ENCODE measurements around the gene CYP1B1.
"Not testable (repeated sequence)": the region's sequence is repeated elsewhere in the genome, so short reads cannot be mapped to it uniquely, and the experiment has no call there.

The CYP1B1 gene

DNA sequence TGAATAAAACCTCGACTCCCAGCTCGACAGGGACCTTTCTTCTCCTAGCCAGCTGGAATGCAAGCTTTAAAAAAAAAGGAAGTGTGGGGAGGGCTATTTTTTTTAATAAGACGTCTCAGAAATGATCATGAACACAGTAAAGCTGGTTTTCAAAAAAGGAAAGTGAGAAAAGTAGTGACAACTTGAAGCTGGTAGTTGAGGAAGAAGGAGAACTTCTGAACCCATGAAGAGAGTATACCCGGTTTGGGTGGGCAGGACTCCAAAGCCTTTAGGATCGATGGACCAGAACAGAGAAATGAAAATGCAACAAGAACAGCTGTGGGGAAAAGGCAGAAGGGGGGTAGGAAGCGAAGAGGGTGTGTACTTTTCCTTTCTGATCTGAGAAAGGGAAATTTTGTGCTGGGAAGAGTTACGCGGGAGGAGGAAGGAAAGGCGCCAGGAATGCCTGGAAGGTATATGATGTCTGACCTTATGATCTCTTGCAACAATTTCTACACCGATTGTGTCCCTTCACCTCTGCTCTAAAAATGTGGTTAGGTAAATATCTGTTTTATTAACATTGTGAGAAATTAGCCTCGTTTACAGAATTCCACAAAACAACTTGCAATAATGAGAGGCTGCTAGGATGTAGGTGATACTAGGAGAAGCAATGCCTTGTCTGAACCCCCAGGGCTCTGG, 22.6 kb upstream of the CYP1B1 start:
- DNase-seq (ENCODE audit: low read depth), result no peak

DNA sequence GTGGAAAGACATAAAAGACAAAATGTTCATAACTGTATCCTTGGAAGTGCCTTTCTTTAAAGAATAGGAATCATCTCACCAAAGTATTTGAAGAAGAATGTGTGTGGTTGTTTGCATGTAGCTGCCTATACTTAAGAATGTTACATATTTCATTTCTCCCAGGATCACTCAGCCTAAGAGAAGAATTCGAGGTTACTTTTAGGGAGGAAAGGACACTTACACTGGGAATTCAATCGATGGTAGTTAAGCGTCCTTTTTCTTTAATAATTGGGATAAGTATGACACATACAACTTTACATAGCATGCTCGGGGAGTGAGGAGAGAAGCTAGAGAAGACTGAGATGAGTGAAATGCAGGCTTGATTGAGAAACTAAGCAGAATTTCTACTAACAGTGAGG, 22.0 kb upstream of the CYP1B1 start:
- DNase-seq (ENCODE audit: low read depth), result no peak

GRCh38 chr2:38097258-38097987, 21.5 kb upstream of the CYP1B1 start:
- DNase-seq (ENCODE audit: low read depth), result no peak

- no peak for DNase-seq (ENCODE audit: low read depth)
Measured at GRCh38 chr2:38095996-38096861, 20.3 kb upstream of the CYP1B1 start.

- no peak for DNase-seq (ENCODE audit: low read depth)
Measured at GRCh38 chr2:38095079-38095995, 19.4 kb upstream of the CYP1B1 start.

- no peak for DNase-seq (ENCODE audit: low read depth)
Measured at GRCh38 chr2:38093527-38094165, 17.7 kb upstream of the CYP1B1 start.

- DNase-seq (ENCODE audit: low read depth), result no peak
Measured at GRCh38 chr2:38092196-38092902, 16.4 kb upstream of the CYP1B1 start.

- DNase-seq (ENCODE audit: low read depth), result no peak
Measured at GRCh38 chr2:38091760-38092159, 15.8 kb upstream of the CYP1B1 start.

- DNase-seq (ENCODE audit: low read depth), result no peak
Measured at GRCh38 chr2:38090928-38091327, 15.0 kb upstream of the CYP1B1 start.

DNA sequence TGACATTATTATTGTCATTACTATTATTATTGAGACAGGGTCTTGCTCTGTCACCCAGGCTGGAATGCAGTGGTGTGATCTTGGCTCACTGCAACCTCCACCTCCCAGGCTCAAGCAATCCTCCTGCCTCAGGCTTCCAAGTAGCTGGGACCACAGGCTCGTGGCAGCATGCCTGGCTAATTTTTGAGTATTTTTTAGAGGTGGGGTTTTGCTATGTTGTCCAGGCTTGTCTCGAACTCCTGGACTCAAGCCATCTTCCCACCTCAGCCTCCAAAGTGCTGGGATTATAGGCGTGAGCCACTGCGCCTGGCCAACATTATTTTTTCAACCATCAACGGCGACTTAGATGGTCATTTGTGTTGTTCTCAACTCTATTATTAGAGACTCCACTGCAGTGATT, 14.3 kb upstream of the CYP1B1 start:
- not testable (repeated sequence) for DNase-seq (ENCODE audit: low read depth)

DNA sequence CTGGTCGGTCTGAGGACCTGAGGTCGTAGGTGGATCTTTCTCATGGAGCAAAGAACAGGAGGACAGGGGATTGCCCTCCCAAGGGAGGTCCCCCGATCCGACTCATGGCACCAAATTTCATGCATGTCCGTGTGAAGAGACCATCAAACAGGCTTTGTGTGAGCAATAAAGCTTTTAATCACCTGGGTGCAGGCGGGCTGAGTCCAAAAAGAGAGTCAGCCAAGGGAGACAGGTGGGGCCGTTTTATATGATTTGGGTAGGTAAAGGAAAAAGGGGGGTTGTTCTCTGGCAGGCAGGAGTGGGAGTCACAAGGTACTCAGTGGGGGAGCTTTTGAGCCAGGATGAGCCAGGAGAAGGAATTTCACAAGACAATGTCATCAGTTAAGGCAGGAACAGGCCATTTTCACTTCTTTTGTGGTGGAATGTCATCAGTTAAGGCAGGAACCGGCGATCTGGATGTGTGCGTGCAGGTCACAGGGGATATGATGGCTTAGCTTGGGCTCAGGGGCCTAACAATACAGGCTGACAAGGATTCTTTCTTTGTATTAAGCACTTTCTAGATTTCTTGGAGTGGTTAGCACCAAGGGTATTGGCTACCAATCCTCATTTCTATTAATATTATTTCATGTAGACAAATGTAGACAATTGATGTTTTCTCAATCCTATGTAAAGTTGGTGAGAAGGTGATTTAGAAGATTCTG, 10.2 kb upstream of the CYP1B1 start:
- not testable (repeated sequence) for DNase-seq (ENCODE audit: low read depth)

GRCh38 chr2:38084556-38084955, 8.6 kb upstream of the CYP1B1 start:
- not testable (repeated sequence) for DNase-seq (ENCODE audit: low read depth)

GRCh38 chr2:38082727-38083126, 6.8 kb upstream of the CYP1B1 start:
- not testable (repeated sequence) for DNase-seq (ENCODE audit: low read depth)

DNA sequence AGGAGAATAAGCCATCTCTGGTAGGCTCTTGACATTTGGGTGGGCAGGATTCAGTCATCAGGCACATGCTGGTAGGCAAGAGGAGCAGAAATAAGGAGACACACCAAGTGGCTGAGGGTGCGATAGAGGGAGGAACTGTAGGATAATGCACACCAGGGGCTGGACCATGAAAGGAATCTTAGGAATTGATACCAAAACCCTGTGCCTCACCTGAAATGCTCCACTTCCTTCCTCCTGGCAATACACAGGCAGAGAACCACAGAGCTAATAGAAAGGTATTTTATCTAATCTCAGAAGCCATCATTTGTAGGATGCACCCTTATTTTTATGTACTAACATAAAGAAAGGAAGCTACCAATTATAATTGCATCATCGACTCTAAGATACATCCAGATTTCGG, 4.4 kb upstream of the CYP1B1 start:
- no peak for DNase-seq (ENCODE audit: low read depth)

- no peak for DNase-seq (ENCODE audit: low read depth)
Measured at GRCh38 chr2:38079116-38080052, 3.4 kb upstream of the CYP1B1 start.

- no peak for DNase-seq (ENCODE audit: low read depth)
Measured at GRCh38 chr2:38077431-38077769, 1.4 kb upstream of the CYP1B1 start.

- peak; percentile 28 for DNase-seq (ENCODE audit: low read depth)
Measured at GRCh38 chr2:38076710-38077430, 919 bp upstream of the CYP1B1 start.

- no peak for DNase-seq (ENCODE audit: low read depth)
Measured at GRCh38 chr2:38076152-38076709, 280 bp upstream of the CYP1B1 start.
